Astrocyte of the cerebellum (primary cell): ENCODE data around the gene ANKRD27.
A peak's percentile ranks its signal among the peaks of the same experiment; 100 is the strongest.

Experiments used
- DNase-seq: peaks from one replicate; pipeline ENCODE4 v3.0.0-alpha.2; 2011; ENCODE audit warnings: low read depth
- H3K4me3 ChIP-seq: 2 replicates; pipeline ENCODE4 v1.5.1; 2011; ENCODE audit warnings: mild to moderate bottlenecking, low read depth, low read length, moderate library complexity
- CTCF ChIP-seq: IDR thresholded peaks from 2 replicates; pipeline ENCODE4 v1.5.1; 2012; ENCODE audit warnings: low read length, low read depth, moderate library complexity, mild to moderate bottlenecking; ENCODE audit errors: missing control alignments
- in situ Hi-C: cut with HindIII; loops from 2 replicates; pipeline ENCODE4 v1.10.0; 2017; ENCODE audit warnings: low sequenced_read_pairs

The ANKRD27 gene

GRCh38 chr19:32682317-32682716 is 7.3 kb upstream of the ANKRD27 start:
- in situ Hi-C loops, result no loop called here
- TF ChIP-seq CTCF, result no peak
- no peak for DNase-seq
- no peak overlapping the region for H3K4me3 ChIP-seq

- H3K4me3 ChIP-seq, result no peak overlapping the region
- in situ Hi-C loops, result no loop called here
- no peak for TF ChIP-seq CTCF
- no peak for DNase-seq
Observed at GRCh38 chr19:32680986-32681385, 6.0 kb upstream of the ANKRD27 start.

- H3K4me3 ChIP-seq, result no peak overlapping the region
- in situ Hi-C loops, result no loop called here
- no peak for TF ChIP-seq CTCF
- no peak for DNase-seq
Observed at GRCh38 chr19:32677657-32678056, 2.7 kb upstream of the ANKRD27 start.

GRCh38 chr19:32676895-32677359 is 1.9 kb upstream of the ANKRD27 start:
- TF ChIP-seq CTCF, result no peak
- no peak overlapping the region for H3K4me3 ChIP-seq
- no peak for DNase-seq
- in situ Hi-C loops, result no loop called here

GRCh38 chr19:32676186-32676894 is 1.4 kb upstream of the ANKRD27 start:
- in situ Hi-C loops, result no loop called here
- TF ChIP-seq CTCF, result no peak
- H3K4me3 ChIP-seq, result peak overlapping the region; percentile 78
- DNase-seq, result no peak

GRCh38 chr19:32675720-32676185 is 773 bp upstream of the ANKRD27 start, which contains the start of gene RGS9BP:
Gene RGS9BP (plus strand): TSS chr19:32675848. CDS start chr19:32676264, 416 bp downstream.
- no peak for TF ChIP-seq CTCF
- H3K4me3 ChIP-seq, result peak within 1 kb of the TSS; percentile 78
- DNase-seq, result no peak
- in situ Hi-C loops, result no loop called here
